ENCODE measurements around the gene ARID1B. TPM values are rescaled to one million over a fixed set of nuclear protein-coding genes. Genes with fewer than 3 reads are reported as not detected.

ARID1B gene
- total and polyA plus RNA-seq, 9 of the 15 experiments (the other 6 are each of a cell fraction or from before 2014, with no cell fraction given): 12.5 to 50.5 (median 25.8) TPM

DNA sequence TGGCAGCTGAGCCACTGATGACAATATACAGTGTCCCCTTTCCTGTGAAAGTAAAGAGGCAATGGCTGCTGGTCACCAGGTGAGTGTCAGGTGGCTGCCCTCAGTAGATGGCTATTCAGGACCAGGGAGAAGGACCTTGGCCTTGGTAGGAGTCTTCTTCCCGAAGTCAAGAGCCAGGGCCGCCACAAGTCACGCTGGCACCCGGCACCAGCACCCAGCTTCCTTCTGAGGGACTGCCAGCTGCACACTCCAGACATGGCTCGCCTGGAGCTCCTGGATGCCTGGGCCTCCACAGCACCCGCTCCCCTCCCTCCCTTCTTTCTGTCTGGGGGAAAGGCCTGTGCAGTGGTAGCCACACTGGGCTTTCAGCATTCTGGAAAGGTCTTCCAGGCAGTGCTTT is 419.2 kb downstream of the ARID1B start:
- H4K20me1 ChIP-seq (replicated peaks; ENCODE audit: control insufficient read depth, insufficient read depth, low read length): no peaks in the 10 kb centered on the region
- H3K4me3 ChIP-seq: no peak overlapping the region
- in situ Hi-C loops (cut with MboI): loop anchor here (25.0 kb wide), 1 partner anchor 1884 kb away; the partner anchor contains the start of gene TFB1M
- no peak for FAIRE-seq
- H3K9me1 ChIP-seq (ENCODE audit: control insufficient read depth, insufficient read depth, low read length): peaks cover 7% of the 10 kb centered on the region
- no peak overlapping the region for H2AFZ ChIP-seq (ENCODE audit: low read depth, low read length)
- no peaks in the 10 kb centered on the region for H3K79me2 ChIP-seq (ENCODE audit: control insufficient read depth, insufficient read depth, low read length)
- BruUV-seq (replicated peaks): no TSS peak
- H3K27ac ChIP-seq (ENCODE audit: extremely low read depth, low read depth, low read length): no peak overlapping the region
- CTCF ChIA-PET (ENCODE audit: low intra/inter-chr PET ratio): no interaction called here
- POLR2A ChIA-PET: interaction anchor here (0.5 to 0.7 kb wide), 3 partner anchors 25 to 978 kb away, joined by 3 to 4 read pairs (median 3); no protein-coding TSS in a partner anchor
- H3K36me3 ChIP-seq (ENCODE audit: control insufficient read depth, insufficient read depth, low read length): peaks cover 58% of the 10 kb centered on the region
- DNase-seq (ENCODE audit: extremely low read depth in 1 of 4, low spot score in 3 of 4): no peak
- no peak overlapping the region for H3K4me2 ChIP-seq (ENCODE audit: insufficient read depth, low read length)
- peaks cover 0 to 5% of the 10 kb centered on the region in 2 experiments; a peak in 1 of 5 replicates for H3K4me1 ChIP-seq (replicated peaks in 1 of 2; ENCODE audit: control insufficient read depth in 2 of 2, insufficient read depth in 2 of 2, low read length in 2 of 2)
- intact Hi-C loops (cut with micrococcal nuclease): no loop called here
- no peaks in the 10 kb centered on the region for H3K27me3 ChIP-seq (ENCODE audit: control insufficient read depth in 2 of 2, insufficient read depth in 2 of 2, low read length in 2 of 2)
- no peak for TF ChIP-seq SMAD2 (IDR thresholded peaks at IDR 0.05; ENCODE audit: low read depth, low read length)
- no peak for TF ChIP-seq MYNN (IDR thresholded peaks at IDR 0.05)
- TF ChIP-seq MYNN (CRISPR knock-in tag; IDR thresholded peaks at IDR 0.05): no peak
- TF ChIP-seq KDM1A (IDR thresholded peaks at IDR 0.05): no peak
- TF ChIP-seq ZNF140 (CRISPR knock-in tag; IDR thresholded peaks at IDR 0.05): no peak
- no peak for TF ChIP-seq ZNF184 (CRISPR knock-in tag; IDR thresholded peaks at IDR 0.05)
- no peak for TF ChIP-seq ZNF445 (CRISPR knock-in tag; IDR thresholded peaks at IDR 0.05; ENCODE audit: low read depth)
- TF ChIP-seq RBM22 (IDR thresholded peaks at IDR 0.05; ENCODE audit: low read depth, low read length, poor library complexity, severe bottlenecking): no peak
- no peak for TF ChIP-seq ZC3H4 (CRISPR knock-in tag; IDR thresholded peaks at IDR 0.05; ENCODE audit: borderline replicate concordance)
- no peak for TF ChIP-seq POLR2G (IDR thresholded peaks at IDR 0.05; ENCODE audit: low read depth, low read length)
- TF ChIP-seq, protein P1, sequence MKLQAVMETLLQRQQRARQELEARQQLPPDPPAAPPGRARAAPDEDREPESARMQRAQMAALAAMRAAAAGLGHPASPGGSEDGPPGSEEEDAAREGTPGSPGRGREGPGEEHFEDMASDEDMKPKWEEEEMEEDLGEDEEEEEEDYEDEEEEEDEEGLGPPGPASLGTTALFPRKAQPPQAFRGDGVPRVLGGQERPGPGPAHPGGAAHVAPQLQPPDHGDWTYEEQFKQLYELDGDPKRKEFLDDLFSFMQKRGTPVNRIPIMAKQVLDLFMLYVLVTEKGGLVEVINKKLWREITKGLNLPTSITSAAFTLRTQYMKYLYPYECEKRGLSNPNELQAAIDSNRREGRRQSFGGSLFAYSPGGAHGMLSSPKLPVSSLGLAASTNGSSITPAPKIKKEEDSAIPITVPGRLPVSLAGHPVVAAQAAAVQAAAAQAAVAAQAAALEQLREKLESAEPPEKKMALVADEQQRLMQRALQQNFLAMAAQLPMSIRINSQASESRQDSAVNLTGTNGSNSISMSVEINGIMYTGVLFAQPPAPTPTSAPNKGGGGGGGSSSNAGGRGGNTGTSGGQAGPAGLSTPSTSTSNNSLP (IDR thresholded peaks at IDR 0.05; ENCODE audit: borderline replicate concordance, low read depth, low read length): no peak
- TF ChIP-seq, protein P2, sequence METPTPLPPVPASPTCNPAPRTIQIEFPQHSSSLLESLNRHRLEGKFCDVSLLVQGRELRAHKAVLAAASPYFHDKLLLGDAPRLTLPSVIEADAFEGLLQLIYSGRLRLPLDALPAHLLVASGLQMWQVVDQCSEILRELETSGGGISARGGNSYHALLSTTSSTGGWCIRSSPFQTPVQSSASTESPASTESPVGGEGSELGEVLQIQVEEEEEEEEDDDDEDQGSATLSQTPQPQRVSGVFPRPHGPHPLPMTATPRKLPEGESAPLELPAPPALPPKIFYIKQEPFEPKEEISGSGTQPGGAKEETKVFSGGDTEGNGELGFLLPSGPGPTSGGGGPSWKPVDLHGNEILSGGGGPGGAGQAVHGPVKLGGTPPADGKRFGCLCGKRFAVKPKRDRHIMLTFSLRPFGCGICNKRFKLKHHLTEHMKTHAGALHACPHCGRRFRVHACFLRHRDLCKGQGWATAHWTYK (CRISPR knock-in tag; IDR thresholded peaks at IDR 0.05): no peak
- TF ChIP-seq, protein P3, sequence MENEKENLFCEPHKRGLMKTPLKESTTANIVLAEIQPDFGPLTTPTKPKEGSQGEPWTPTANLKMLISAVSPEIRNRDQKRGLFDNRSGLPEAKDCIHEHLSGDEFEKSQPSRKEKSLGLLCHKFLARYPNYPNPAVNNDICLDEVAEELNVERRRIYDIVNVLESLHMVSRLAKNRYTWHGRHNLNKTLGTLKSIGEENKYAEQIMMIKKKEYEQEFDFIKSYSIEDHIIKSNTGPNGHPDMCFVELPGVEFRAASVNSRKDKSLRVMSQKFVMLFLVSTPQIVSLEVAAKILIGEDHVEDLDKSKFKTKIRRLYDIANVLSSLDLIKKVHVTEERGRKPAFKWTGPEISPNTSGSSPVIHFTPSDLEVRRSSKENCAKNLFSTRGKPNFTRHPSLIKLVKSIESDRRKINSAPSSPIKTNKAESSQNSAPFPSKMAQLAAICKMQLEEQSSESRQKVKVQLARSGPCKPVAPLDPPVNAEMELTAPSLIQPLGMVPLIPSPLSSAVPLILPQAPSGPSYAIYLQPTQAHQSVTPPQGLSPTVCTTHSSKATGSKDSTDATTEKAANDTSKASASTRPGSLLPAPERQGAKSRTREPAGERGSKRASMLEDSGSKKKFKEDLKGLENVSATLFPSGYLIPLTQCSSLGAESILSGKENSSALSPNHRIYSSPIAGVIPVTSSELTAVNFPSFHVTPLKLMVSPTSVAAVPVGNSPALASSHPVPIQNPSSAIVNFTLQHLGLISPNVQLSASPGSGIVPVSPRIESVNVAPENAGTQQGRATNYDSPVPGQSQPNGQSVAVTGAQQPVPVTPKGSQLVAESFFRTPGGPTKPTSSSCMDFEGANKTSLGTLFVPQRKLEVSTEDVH (IDR thresholded peaks at IDR 0.05; ENCODE audit: low read depth, partially characterized antibody): no peak
- TF ChIP-seq ZC3H8 (IDR thresholded peaks at IDR 0.05): no peak
- no peak for TF ChIP-seq RAD21 (CRISPR knock-in tag; conservative IDR thresholded peaks at IDR 0.05 in 1 of 2, IDR thresholded peaks at IDR 0.05 in 1 of 2)
- TF ChIP-seq MIER1 (IDR thresholded peaks at IDR 0.05; ENCODE audit: low read depth): no peak
- no peak for TF ChIP-seq ARID1B (IDR thresholded peaks at IDR 0.05)
- no peak for TF ChIP-seq FOXK2 (conservative IDR thresholded peaks at IDR 0.05 in 1 of 2, IDR thresholded peaks at IDR 0.05 in 1 of 2; ENCODE audit: low read depth in 2 of 2)
- TF ChIP-seq ZNF384 (IDR thresholded peaks at IDR 0.05; ENCODE audit: low read depth, low read length): no peak
- no peaks in the 10 kb centered on the region for H3K9me3 ChIP-seq (replicated peaks; ENCODE audit: control insufficient read depth, insufficient read depth, low read depth, low read length)
- no peak for ATAC-seq
- WGBS (ENCODE audit: insufficient coverage, low coverage, missing lambda C conversion rate): 83% methylated on average over 5 of the region's 6 CpGs
- no peak overlapping the region for H3K9ac ChIP-seq (ENCODE audit: insufficient read depth in 1 of 2, low read depth in 2 of 2, low read length in 2 of 2)
